ENCODE measurements around the gene TRPC4.

- TF ChIP-seq CTCF (IDR thresholded peaks at IDR 0.05; ENCODE audit: insufficient read depth, low read length, poor library complexity, severe bottlenecking), result no peak
- no peak for TF ChIP-seq EZH2phosphoT487 (conservative IDR thresholded peaks at IDR 0.05; ENCODE audit: low read length)
These were observed 49.2 kb upstream of the TRPC4 start for GRCh38 chr13:37918751-37919150.
